Measurements from ENCODE around the gene NDUFA13.
A peak's percentile ranks its signal among the peaks of the same experiment; 100 is the strongest.

NDUFA13 gene

DNA sequence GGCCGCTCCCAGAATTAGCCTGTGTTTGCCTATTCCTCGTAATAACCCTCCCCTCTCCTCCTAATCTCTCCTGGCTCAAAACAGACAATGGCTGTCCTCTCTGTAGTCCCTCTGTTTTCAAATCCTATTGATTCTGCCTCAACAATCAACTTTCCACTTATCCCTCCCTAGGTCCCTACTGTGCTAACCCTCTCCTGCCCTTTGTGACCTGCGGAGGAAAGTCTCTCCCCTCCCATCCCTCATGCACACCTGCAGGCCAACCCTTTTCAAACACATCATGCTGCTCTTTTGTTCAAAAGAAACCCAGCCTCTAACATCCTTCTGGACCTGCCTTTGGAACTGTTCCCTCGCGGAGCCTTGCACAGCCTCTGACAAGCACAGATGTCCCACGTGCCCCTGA, 59.4 kb downstream of the NDUFA13 start:
- H3K4me3 ChIP-seq (ENCODE audit: insufficient read depth, low read depth, low read length) = no peak overlapping the region
- H3K9me3 ChIP-seq (ENCODE audit: control insufficient read depth, low read length) = no peaks in the 10 kb centered on the region
- H3K4me1 ChIP-seq (ENCODE audit: control insufficient read depth, insufficient read depth, low read length) = peaks cover 18% of the 10 kb centered on the region
- H3K27ac ChIP-seq (ENCODE audit: insufficient read depth, low read depth, low read length, poor library complexity, severe bottlenecking) = peak overlapping the region; percentile 36
- no peaks in the 10 kb centered on the region for H3K27me3 ChIP-seq (ENCODE audit: control insufficient read depth, insufficient read depth, low read length, poor library complexity, severe bottlenecking)
- WGBS, 2 experiments = 29 to 40% methylated on average over 6 of the region's 6 CpGs
- no peaks in the 10 kb centered on the region for H3K36me3 ChIP-seq (ENCODE audit: control insufficient read depth, insufficient read depth, low read length)

All from ectodermal cell (in vitro differentiated cells).